Hepatocyte (in vitro differentiated cells): ENCODE results near the gene MYL6.

Experiments used
- EZH2 ChIP-seq: fragments of 200-600 bp; sonication (generic); IDR thresholded peaks from 2 replicates; pipeline ENCODE4 v1.6.1; 2016; ENCODE audit warnings: antibody characterized with exemption, mild to moderate bottlenecking, borderline replicate concordance
- TF ChIP-seq, protein P1 (sequence below): fragments of 200-600 bp; sonication (generic); IDR thresholded peaks from 2 replicates; pipeline ENCODE4 v1.5.1; 2016; ENCODE audit warnings: antibody characterized with exemption, mild to moderate bottlenecking; ENCODE audit not compliant: poor library complexity

DNA sequence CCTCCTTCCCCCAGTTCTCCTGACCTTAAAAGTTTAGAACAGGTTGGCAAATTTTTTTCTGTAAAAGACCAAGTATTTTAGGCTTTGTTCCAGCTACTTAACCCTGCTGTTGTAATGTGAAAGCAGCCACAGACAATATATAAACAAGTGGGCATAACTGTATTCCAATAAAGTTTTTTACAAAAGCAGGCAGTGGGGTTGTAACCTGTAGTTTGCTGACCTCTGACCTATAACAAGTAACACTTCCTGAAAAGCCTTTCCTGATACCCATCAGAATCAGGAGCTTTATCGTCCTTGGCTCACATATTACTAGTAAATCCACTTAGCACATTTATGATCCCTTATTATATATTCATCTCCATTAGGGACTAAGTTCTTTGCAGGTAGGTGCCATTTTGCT is 44.2 kb downstream of the MYL6 start:
- TF ChIP-seq, protein P1, sequence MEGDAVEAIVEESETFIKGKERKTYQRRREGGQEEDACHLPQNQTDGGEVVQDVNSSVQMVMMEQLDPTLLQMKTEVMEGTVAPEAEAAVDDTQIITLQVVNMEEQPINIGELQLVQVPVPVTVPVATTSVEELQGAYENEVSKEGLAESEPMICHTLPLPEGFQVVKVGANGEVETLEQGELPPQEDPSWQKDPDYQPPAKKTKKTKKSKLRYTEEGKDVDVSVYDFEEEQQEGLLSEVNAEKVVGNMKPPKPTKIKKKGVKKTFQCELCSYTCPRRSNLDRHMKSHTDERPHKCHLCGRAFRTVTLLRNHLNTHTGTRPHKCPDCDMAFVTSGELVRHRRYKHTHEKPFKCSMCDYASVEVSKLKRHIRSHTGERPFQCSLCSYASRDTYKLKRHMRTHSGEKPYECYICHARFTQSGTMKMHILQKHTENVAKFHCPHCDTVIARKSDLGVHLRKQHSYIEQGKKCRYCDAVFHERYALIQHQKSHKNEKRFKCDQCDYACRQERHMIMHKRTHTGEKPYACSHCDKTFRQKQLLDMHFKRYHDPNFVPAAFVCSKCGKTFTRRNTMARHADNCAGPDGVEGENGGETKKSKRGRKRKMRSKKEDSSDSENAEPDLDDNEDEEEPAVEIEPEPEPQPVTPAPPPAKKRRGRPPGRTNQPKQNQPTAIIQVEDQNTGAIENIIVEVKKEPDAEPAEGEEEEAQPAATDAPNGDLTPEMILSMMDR = no peak
- TF ChIP-seq EZH2 = no peak
